Activated CD8-positive, alpha-beta memory T cell treated with anti-CD3 and anti-CD28 coated beads, Interleukin-2, amount 50 U/mL, for 1 hour (primary cell): Measurements from ENCODE around the gene UBE2B.
A peak's percentile ranks its signal among the peaks of the same experiment; 100 is the strongest.
"Not testable (repeated sequence)": the region's sequence is repeated elsewhere in the genome, so short reads cannot be mapped to it uniquely, and the experiment has no call there.

Source experiments
- DNase-seq: peaks from one replicate; pipeline ENCODE4 v3.0.0-alpha.2; 2020; ENCODE audit errors: extremely low read depth

Gene UBE2B

GRCh38 chr5:134370871-134371833 lies at the start of gene UBE2B:
Gene UBE2B (plus strand): TSS chr5:134371569. CDS start chr5:134371596, 27 bp downstream.
- peak; percentile 97 for DNase-seq

- DNase-seq, result no peak
Measured at GRCh38 chr5:134327327-134327726, 44.0 kb upstream of the UBE2B start.

GRCh38 chr5:134328619-134329018 lies 42.8 kb upstream of the UBE2B start:
- DNase-seq, result no peak

GRCh38 chr5:134336833-134337232 lies 34.5 kb upstream of the UBE2B start:
- not testable (repeated sequence) for DNase-seq

- not testable (repeated sequence) for DNase-seq
Measured at GRCh38 chr5:134343500-134343899, 27.9 kb upstream of the UBE2B start.

- not testable (repeated sequence) for DNase-seq
Measured at GRCh38 chr5:134345476-134345875, 25.9 kb upstream of the UBE2B start.

GRCh38 chr5:134345996-134346395 lies 25.4 kb upstream of the UBE2B start:
- DNase-seq, result no peak

- DNase-seq, result no peak
Measured at GRCh38 chr5:134349463-134349862, 21.9 kb upstream of the UBE2B start.

- DNase-seq, result no peak
Measured at GRCh38 chr5:134355681-134356080, 15.7 kb upstream of the UBE2B start.

GRCh38 chr5:134365604-134366003 lies 5.8 kb upstream of the UBE2B start:
- DNase-seq, result no peak

- no peak for DNase-seq
Measured at GRCh38 chr5:134370311-134370870, 978 bp upstream of the UBE2B start.

GRCh38 chr5:134371834-134372340 lies 518 bp downstream of the UBE2B start:
- DNase-seq, result no peak

- DNase-seq, result not testable (repeated sequence)
Measured at GRCh38 chr5:134373633-134374032, 2.3 kb downstream of the UBE2B start.

GRCh38 chr5:134374232-134374631 lies 2.9 kb downstream of the UBE2B start:
- DNase-seq, result no peak

- no peak for DNase-seq
Measured at GRCh38 chr5:134380346-134380745, 9.0 kb downstream of the UBE2B start.

- not testable (repeated sequence) for DNase-seq
Measured at GRCh38 chr5:134382204-134382603, 10.8 kb downstream of the UBE2B start.

- DNase-seq, result no peak
Measured at GRCh38 chr5:134383980-134384697, 12.8 kb downstream of the UBE2B start.

GRCh38 chr5:134387443-134387842 lies 16.1 kb downstream of the UBE2B start:
- DNase-seq, result no peak

GRCh38 chr5:134392301-134392700 lies 20.9 kb downstream of the UBE2B start:
- DNase-seq, result no peak

- DNase-seq, result no peak
Measured at GRCh38 chr5:134394932-134395331, 23.6 kb downstream of the UBE2B start.

- DNase-seq, result no peak
Measured at GRCh38 chr5:134396274-134396673, 24.9 kb downstream of the UBE2B start.

- no peak for DNase-seq
Measured at GRCh38 chr5:134397196-134397595, 25.8 kb downstream of the UBE2B start.
